ENCODE results near the gene KIRREL3. TPM values are rescaled to one million over a fixed set of nuclear protein-coding genes. Genes with fewer than 3 reads are reported as not detected.

The KIRREL3 gene
- total and polyA plus RNA-seq, 2 donors (not counting 3 experiments of a cell fraction or from before 2014, with no cell fraction given): not detected

DNA sequence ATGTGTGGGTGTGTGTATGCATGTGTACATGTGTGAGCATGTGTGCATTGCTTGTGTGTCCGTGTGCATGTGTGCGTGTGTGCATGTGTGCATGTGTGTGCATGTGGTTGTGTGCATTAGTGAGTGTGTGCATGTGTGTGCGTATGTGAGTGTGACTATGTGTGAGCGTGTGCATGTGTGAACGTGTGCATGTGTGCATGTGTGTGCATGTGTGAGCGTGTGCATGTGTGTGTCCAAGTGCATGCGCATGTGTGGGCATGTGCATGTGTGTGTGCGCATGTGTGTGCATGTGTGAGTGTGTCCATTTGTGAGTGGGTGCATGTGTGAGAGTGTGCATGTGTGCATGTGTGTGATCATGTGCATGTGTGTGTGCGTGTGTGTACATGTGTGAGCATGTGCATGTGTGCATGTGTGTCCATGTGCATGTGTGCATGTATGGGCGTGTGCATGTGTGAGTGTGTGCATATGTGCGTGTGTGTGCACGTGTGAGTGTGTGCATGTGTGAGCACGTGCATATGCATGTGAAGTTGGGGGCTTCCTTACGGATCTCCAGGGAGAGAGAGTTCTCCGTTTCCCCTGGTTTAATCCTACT lies 549.3 kb downstream of the KIRREL3 start:
- no peaks in the 10 kb centered on the region for H3K9me3 ChIP-seq (replicated peaks; ENCODE audit: control insufficient read depth, insufficient read depth, low read length)
- H3K4me2 ChIP-seq (ENCODE audit: insufficient read depth, low read length): no peak overlapping the region
- no peaks in the 10 kb centered on the region for H3K4me1 ChIP-seq (ENCODE audit: control insufficient read depth, extremely low read depth, insufficient read depth, low read length)
- no peaks in the 10 kb centered on the region for H3K36me3 ChIP-seq (ENCODE audit: control insufficient read depth in 2 of 2, extremely low read depth in 1 of 2, insufficient read depth in 2 of 2, low read length in 2 of 2)
- BruUV-seq (replicated peaks): no TSS peak
- no peaks in the 10 kb centered on the region for H3K9me1 ChIP-seq (replicated peaks; ENCODE audit: control insufficient read depth, extremely low read depth, insufficient read depth, low read length)
- FAIRE-seq (no peak), DNase-seq (ENCODE audit: low read depth, low spot score) (no peak)
- H3K4me3 ChIP-seq (replicated peaks in 1 of 3; ENCODE audit: insufficient read depth in 1 of 3, low read depth in 1 of 3, low read length in 3 of 3): no peak overlapping the region
- intact Hi-C loops (cut with micrococcal nuclease): no loop called here
- dilution Hi-C loops (cut with MboI; ENCODE audit: extremely low pct_ligation_motif_present, low sequenced_read_pairs): no loop called here
- H3K27ac ChIP-seq (ENCODE audit: insufficient read depth, low read depth, low read length): no peak overlapping the region
- H4K20me1 ChIP-seq (replicated peaks; ENCODE audit: control insufficient read depth, extremely low read depth, insufficient read depth, low read length): no peaks in the 10 kb centered on the region
- CTCF ChIA-PET: interaction anchor here (0.8 kb wide), 1 partner anchor 10 kb away, joined by 4 read pairs; no protein-coding TSS in a partner anchor
- H3K9ac ChIP-seq (replicated peaks; ENCODE audit: extremely low read depth, insufficient read depth, low read length): no peak overlapping the region
- H3K79me2 ChIP-seq (ENCODE audit: control insufficient read depth, insufficient read depth, low read length): no peaks in the 10 kb centered on the region
- TF ChIP-seq FOS (IDR thresholded peaks at IDR 0.05; ENCODE audit: borderline replicate concordance, insufficient read depth, low read length) (no peak), MAX (IDR thresholded peaks at IDR 0.05; ENCODE audit: insufficient read depth, insufficient read length) (peak; percentile 24)
- TF ChIP-seq, protein P1, sequence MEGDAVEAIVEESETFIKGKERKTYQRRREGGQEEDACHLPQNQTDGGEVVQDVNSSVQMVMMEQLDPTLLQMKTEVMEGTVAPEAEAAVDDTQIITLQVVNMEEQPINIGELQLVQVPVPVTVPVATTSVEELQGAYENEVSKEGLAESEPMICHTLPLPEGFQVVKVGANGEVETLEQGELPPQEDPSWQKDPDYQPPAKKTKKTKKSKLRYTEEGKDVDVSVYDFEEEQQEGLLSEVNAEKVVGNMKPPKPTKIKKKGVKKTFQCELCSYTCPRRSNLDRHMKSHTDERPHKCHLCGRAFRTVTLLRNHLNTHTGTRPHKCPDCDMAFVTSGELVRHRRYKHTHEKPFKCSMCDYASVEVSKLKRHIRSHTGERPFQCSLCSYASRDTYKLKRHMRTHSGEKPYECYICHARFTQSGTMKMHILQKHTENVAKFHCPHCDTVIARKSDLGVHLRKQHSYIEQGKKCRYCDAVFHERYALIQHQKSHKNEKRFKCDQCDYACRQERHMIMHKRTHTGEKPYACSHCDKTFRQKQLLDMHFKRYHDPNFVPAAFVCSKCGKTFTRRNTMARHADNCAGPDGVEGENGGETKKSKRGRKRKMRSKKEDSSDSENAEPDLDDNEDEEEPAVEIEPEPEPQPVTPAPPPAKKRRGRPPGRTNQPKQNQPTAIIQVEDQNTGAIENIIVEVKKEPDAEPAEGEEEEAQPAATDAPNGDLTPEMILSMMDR (IDR thresholded peaks at IDR 0.05; ENCODE audit: extremely low read depth in 1 of 2, insufficient read depth in 1 of 2, low read depth in 1 of 2, low read length in 2 of 2): no peak
- POLR2A ChIA-PET: no interaction called here
- H3K27me3 ChIP-seq (ENCODE audit: control insufficient read depth in 2 of 2, insufficient read depth in 2 of 2, low read length in 2 of 2): peaks cover 0 to 3% of the 10 kb centered on the region in 2 experiments
- H2AFZ ChIP-seq (ENCODE audit: low read depth, low read length): no peak overlapping the region

GRCh38 chr11:126450806-126451205 lies 549.8 kb downstream of the KIRREL3 start:
- DNase-seq (ENCODE audit: low read depth, low spot score) (no peak), FAIRE-seq (no peak)
- Histone ChIP-seq H3K27ac (ENCODE audit: insufficient read depth, low read depth, low read length) (no peak overlapping the region), H2AFZ (ENCODE audit: low read depth, low read length) (no peak overlapping the region), H3K9me1 (replicated peaks; ENCODE audit: control insufficient read depth, extremely low read depth, insufficient read depth, low read length) (no peaks in the 10 kb centered on the region), H3K4me3 (replicated peaks in 1 of 3; ENCODE audit: insufficient read depth in 1 of 3, low read depth in 1 of 3, low read length in 3 of 3) (no peak overlapping the region), H3K9me3 (replicated peaks; ENCODE audit: control insufficient read depth, insufficient read depth, low read length) (no peaks in the 10 kb centered on the region), H3K9ac (replicated peaks; ENCODE audit: extremely low read depth, insufficient read depth, low read length) (no peak overlapping the region), H3K36me3 (ENCODE audit: control insufficient read depth in 2 of 2, extremely low read depth in 1 of 2, insufficient read depth in 2 of 2, low read length in 2 of 2) (no peaks in the 10 kb centered on the region), H3K79me2 (ENCODE audit: control insufficient read depth, insufficient read depth, low read length) (no peaks in the 10 kb centered on the region), H4K20me1 (replicated peaks; ENCODE audit: control insufficient read depth, extremely low read depth, insufficient read depth, low read length) (no peaks in the 10 kb centered on the region), H3K4me1 (ENCODE audit: control insufficient read depth, extremely low read depth, insufficient read depth, low read length) (no peaks in the 10 kb centered on the region), H3K4me2 (ENCODE audit: insufficient read depth, low read length) (no peak overlapping the region), H3K27me3 (ENCODE audit: control insufficient read depth in 2 of 2, insufficient read depth in 2 of 2, low read length in 2 of 2) (peaks cover 0 to 3% of the 10 kb centered on the region in 2 experiments)
- ChIA-PET POLR2A (no interaction called here), CTCF (no interaction called here)
- TF ChIP-seq POLR2A (IDR thresholded peaks at IDR 0.05; ENCODE audit: low read depth, low read length) (no peak), MAX (IDR thresholded peaks at IDR 0.05; ENCODE audit: insufficient read depth, insufficient read length) (peak; percentile 69), GATA2 (IDR thresholded peaks at IDR 0.05; ENCODE audit: insufficient read depth, insufficient read length, low read depth, low read length) (no peak)
- no TSS peak for BruUV-seq (replicated peaks)
- dilution Hi-C loops (cut with MboI; ENCODE audit: extremely low pct_ligation_motif_present, low sequenced_read_pairs): no loop called here
- intact Hi-C loops (cut with micrococcal nuclease): no loop called here

Data from endothelial cell of umbilical vein (primary cell).